Measurements from ENCODE around the gene FGD5. TPM values are rescaled to one million over a fixed set of nuclear protein-coding genes. Genes with fewer than 3 reads are reported as not detected.
A peak's percentile ranks its signal among the peaks of the same experiment; 100 is the strongest.

Gene FGD5
- total RNA-seq, 1 donor from 2014 or later, result 294 TPM

- H3K27ac Mint-ChIP-seq (ENCODE audit: unreplicated experiment), result no peak overlapping the region
- H3K4me3 Mint-ChIP-seq (ENCODE audit: unreplicated experiment), result no peak overlapping the region
- H3K27me3 Mint-ChIP-seq (ENCODE audit: unreplicated experiment), result peaks cover 16% of the 10 kb centered on the region
- peaks cover 65% of the 10 kb centered on the region for H3K36me3 Mint-ChIP-seq (ENCODE audit: low read depth, unreplicated experiment)
- H3K4me1 Mint-ChIP-seq (ENCODE audit: unreplicated experiment), result no peaks in the 10 kb centered on the region
- DNase-seq (ENCODE audit: low spot score), result no peak
- TF ChIP-seq CTCF (IDR thresholded peaks at IDR 0.05; ENCODE audit: unreplicated experiment), result no peak
- no peaks in the 10 kb centered on the region for H3K9me3 Mint-ChIP-seq (ENCODE audit: unreplicated experiment)
Measured at GRCh38 chr3:14907043-14907966, 88.5 kb downstream of the FGD5 start.

- no peak for DNase-seq (ENCODE audit: low spot score)
- H3K36me3 Mint-ChIP-seq (ENCODE audit: low read depth, unreplicated experiment), result peaks cover 60% of the 10 kb centered on the region
- no peaks in the 10 kb centered on the region for H3K4me1 Mint-ChIP-seq (ENCODE audit: unreplicated experiment)
- H3K4me3 Mint-ChIP-seq (ENCODE audit: unreplicated experiment), result peak overlapping the region; percentile 56
- H3K9me3 Mint-ChIP-seq (ENCODE audit: unreplicated experiment), result no peaks in the 10 kb centered on the region
- TF ChIP-seq CTCF (IDR thresholded peaks at IDR 0.05; ENCODE audit: unreplicated experiment), result no peak
- no peak overlapping the region for H3K27ac Mint-ChIP-seq (ENCODE audit: unreplicated experiment)
- peaks cover 18% of the 10 kb centered on the region for H3K27me3 Mint-ChIP-seq (ENCODE audit: unreplicated experiment)
Measured at GRCh38 chr3:14909250-14909649, 90.5 kb downstream of the FGD5 start.

- TF ChIP-seq CTCF (IDR thresholded peaks at IDR 0.05; ENCODE audit: unreplicated experiment), result no peak
- peak overlapping the region; percentile 49 for H3K27ac Mint-ChIP-seq (ENCODE audit: unreplicated experiment)
- DNase-seq (ENCODE audit: low spot score), result no peak
Measured at GRCh38 chr3:14911651-14912050, 92.9 kb downstream of the FGD5 start.

GRCh38 chr3:14913071-14913925 is 94.5 kb downstream of the FGD5 start:
- H3K9me3 Mint-ChIP-seq (ENCODE audit: unreplicated experiment), result no peaks in the 10 kb centered on the region
- H3K27ac Mint-ChIP-seq (ENCODE audit: unreplicated experiment), result no peak overlapping the region
- peaks cover 64% of the 10 kb centered on the region for H3K36me3 Mint-ChIP-seq (ENCODE audit: low read depth, unreplicated experiment)
- H3K4me1 Mint-ChIP-seq (ENCODE audit: unreplicated experiment), result peaks cover 6% of the 10 kb centered on the region
- H3K4me3 Mint-ChIP-seq (ENCODE audit: unreplicated experiment), result peak overlapping the region; percentile 59
- peaks cover 20% of the 10 kb centered on the region for H3K27me3 Mint-ChIP-seq (ENCODE audit: unreplicated experiment)
- TF ChIP-seq CTCF (IDR thresholded peaks at IDR 0.05; ENCODE audit: unreplicated experiment), result no peak
- no peak for DNase-seq (ENCODE audit: low spot score)

More at GRCh38 chr3:14911651-14912050, 92.9 kb downstream of the FGD5 start:
- H3K27me3 Mint-ChIP-seq (ENCODE audit: unreplicated experiment), result peaks cover 20% of the 10 kb centered on the region
- no peaks in the 10 kb centered on the region for H3K4me1 Mint-ChIP-seq (ENCODE audit: unreplicated experiment)
- H3K36me3 Mint-ChIP-seq (ENCODE audit: low read depth, unreplicated experiment), result peaks cover 55% of the 10 kb centered on the region
- H3K4me3 Mint-ChIP-seq (ENCODE audit: unreplicated experiment), result no peak overlapping the region
- no peaks in the 10 kb centered on the region for H3K9me3 Mint-ChIP-seq (ENCODE audit: unreplicated experiment)

Measured in endothelial cell (in vitro differentiated cells).